ENCODE data around the gene RPL35.

DNA sequence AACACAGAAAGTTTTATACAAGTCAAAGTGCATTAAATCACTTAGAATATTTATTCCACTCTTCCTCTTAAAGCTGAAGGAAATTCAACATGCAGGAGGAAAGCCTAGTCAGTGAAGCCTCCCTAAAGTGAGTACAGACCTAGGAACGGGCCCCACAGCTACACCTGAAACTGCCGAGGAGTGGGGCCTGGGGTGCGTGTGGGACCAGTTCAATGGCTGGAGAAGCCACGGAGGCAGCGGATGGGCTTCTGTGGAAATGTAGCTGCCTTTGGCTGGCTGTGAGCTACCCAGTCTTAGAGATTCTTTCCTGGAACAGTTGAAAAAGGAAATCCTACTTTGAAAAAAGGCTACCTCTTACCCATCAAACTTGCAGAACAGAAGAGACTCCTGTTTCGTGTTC lies 16.8 kb upstream of the RPL35 start:
- TF ChIP-seq, protein P1, sequence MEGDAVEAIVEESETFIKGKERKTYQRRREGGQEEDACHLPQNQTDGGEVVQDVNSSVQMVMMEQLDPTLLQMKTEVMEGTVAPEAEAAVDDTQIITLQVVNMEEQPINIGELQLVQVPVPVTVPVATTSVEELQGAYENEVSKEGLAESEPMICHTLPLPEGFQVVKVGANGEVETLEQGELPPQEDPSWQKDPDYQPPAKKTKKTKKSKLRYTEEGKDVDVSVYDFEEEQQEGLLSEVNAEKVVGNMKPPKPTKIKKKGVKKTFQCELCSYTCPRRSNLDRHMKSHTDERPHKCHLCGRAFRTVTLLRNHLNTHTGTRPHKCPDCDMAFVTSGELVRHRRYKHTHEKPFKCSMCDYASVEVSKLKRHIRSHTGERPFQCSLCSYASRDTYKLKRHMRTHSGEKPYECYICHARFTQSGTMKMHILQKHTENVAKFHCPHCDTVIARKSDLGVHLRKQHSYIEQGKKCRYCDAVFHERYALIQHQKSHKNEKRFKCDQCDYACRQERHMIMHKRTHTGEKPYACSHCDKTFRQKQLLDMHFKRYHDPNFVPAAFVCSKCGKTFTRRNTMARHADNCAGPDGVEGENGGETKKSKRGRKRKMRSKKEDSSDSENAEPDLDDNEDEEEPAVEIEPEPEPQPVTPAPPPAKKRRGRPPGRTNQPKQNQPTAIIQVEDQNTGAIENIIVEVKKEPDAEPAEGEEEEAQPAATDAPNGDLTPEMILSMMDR (IDR thresholded peaks at IDR 0.05): no peak
- TF ChIP-seq POLR2A (IDR thresholded peaks at IDR 0.05): no peak

All from testis (tissue), 2 donors.